ELF-1 (cell line): Measurements from ENCODE around the gene ERFL.
"Not testable (repeated sequence)": the region's sequence is repeated elsewhere in the genome, so short reads cannot be mapped to it uniquely, and the experiment has no call there.

Experiments used
- DNase-seq: peaks from one replicate; pipeline ENCODE4 v3.0.0-alpha.2; 2016; ENCODE audit warnings: low read depth, low spot score

The ERFL gene

GRCh38 chr19:41941410-41942202 lies 13.4 kb upstream of the ERFL start:
- DNase-seq = no peak

- no peak for DNase-seq
These were observed 12.6 kb upstream of the ERFL start for GRCh38 chr19:41940731-41941409.

- DNase-seq = no peak
These were observed 11.8 kb upstream of the ERFL start for GRCh38 chr19:41939861-41940730.

- DNase-seq = not testable (repeated sequence)
These were observed 11.0 kb upstream of the ERFL start for GRCh38 chr19:41939209-41939608.

GRCh38 chr19:41937525-41938468 lies 9.5 kb upstream of the ERFL start:
- no peak for DNase-seq

GRCh38 chr19:41936961-41937360 lies 8.7 kb upstream of the ERFL start:
- no peak for DNase-seq

GRCh38 chr19:41936416-41936850 lies 8.2 kb upstream of the ERFL start:
- no peak for DNase-seq

- no peak for DNase-seq
These were observed 7.6 kb upstream of the ERFL start for GRCh38 chr19:41935760-41936415.

- peak; percentile 93 for DNase-seq
These were observed 6.7 kb upstream of the ERFL start for GRCh38 chr19:41934849-41935374.

- no peak for DNase-seq
These were observed 5.6 kb upstream of the ERFL start for GRCh38 chr19:41933693-41934426.

- DNase-seq = no peak
These were observed 4.6 kb upstream of the ERFL start for GRCh38 chr19:41932720-41933332.

GRCh38 chr19:41932259-41932719 lies 4.0 kb upstream of the ERFL start:
- peak; percentile 49 for DNase-seq

- peak; percentile 60 for DNase-seq
These were observed 2.8 kb upstream of the ERFL start for GRCh38 chr19:41930926-41931592.

GRCh38 chr19:41930322-41930722 lies 2.1 kb upstream of the ERFL start:
- no peak for DNase-seq

- no peak for DNase-seq
These were observed 1.4 kb upstream of the ERFL start for GRCh38 chr19:41929536-41930071.

GRCh38 chr19:41928754-41929535 lies 696 bp upstream of the ERFL start:
- DNase-seq = no peak

GRCh38 chr19:41927497-41928192 lies 604 bp downstream of the ERFL start:
- DNase-seq = no peak
